IMR-90 (cell line): Measurements from ENCODE around the gene PNPLA2. TPM values are rescaled to one million over a fixed set of nuclear protein-coding genes. Genes with fewer than 3 reads are reported as not detected.

ENCODE experiments used
- ATAC-seq: fragments of 200-7000 bp; cut with Tn5 transposase; 2 replicates; pipeline ENCODE4 v1.9.1; 2020; ENCODE audit warnings: low read depth, mild to moderate bottlenecking, moderate library complexity
- BruUV-seq: library from RNA; stranded (reverse); fragments of 400-500 nt; replicated peaks from 2 replicates; lab custom pipeline; 2021; lab: Mats Ljungman, UMichigan
- CTCF ChIA-PET: fragments of 300-600 bp; formaldehyde crosslinking; extraction: SDS; loops from one replicate; lab custom pipeline; 2021; ENCODE audit warnings: antibody characterized with exemption; lab: Yijun Ruan, JAX
- POLR2A ChIA-PET: fragments of 300-600 bp; sonication (Branson Sonifier 250); formaldehyde crosslinking; loops from one replicate; lab custom pipeline; 2022; ENCODE audit warnings: antibody characterized with exemption; ENCODE audit not compliant: unreplicated experiment; lab: Charles Lee
- DNase-seq: peaks from one replicate; pipeline ENCODE4 v3.0.0; 2013
- H2AFZ ChIP-seq: replicated peaks from 2 replicates; pipeline ENCODE3; 2013; ENCODE audit warnings: low read length, mild to moderate bottlenecking; ENCODE audit not compliant: poor library complexity
- H2AK5ac ChIP-seq: 2 replicates; pipeline ENCODE4 v1.6.1; 2013; ENCODE audit warnings: low read depth, low read length, inconsistent platforms
- H2AK9ac ChIP-seq: replicated peaks from 2 replicates; pipeline ENCODE3; 2013; ENCODE audit warnings: mild to moderate bottlenecking, low read depth, low read length, moderate library complexity; ENCODE audit not compliant: poor library complexity
- H2BK120ac ChIP-seq: 2 replicates; pipeline ENCODE4 v1.6.1; 2013; ENCODE audit warnings: low read depth, low read length, inconsistent platforms
- H2BK15ac ChIP-seq: 3 replicates; pipeline ENCODE4 v1.6.1; 2013; ENCODE audit warnings: low read depth, low read length, inconsistent platforms
- H2BK20ac ChIP-seq: 2 replicates; pipeline ENCODE4 v1.6.1; 2013; ENCODE audit warnings: low read depth, mild to moderate bottlenecking, inconsistent platforms, low read length, moderate library complexity
- H2BK5ac ChIP-seq: 2 replicates; pipeline ENCODE4 v1.6.1; 2013; ENCODE audit warnings: mild to moderate bottlenecking, low read depth, low read length, inconsistent platforms; ENCODE audit not compliant: poor library complexity, severe bottlenecking
- H3K14ac ChIP-seq: replicated peaks from 2 replicates; pipeline ENCODE4 v1.6.1; 2013; ENCODE audit warnings: low read depth, low read length, inconsistent platforms
- H3K18ac ChIP-seq: 2 replicates; pipeline ENCODE4 v1.6.1; 2013; ENCODE audit warnings: low read depth, low read length, control low read depth
- H3K23ac ChIP-seq: 2 replicates; pipeline ENCODE4 v1.6.1; 2013; ENCODE audit warnings: low read depth, low read length, inconsistent platforms
- H3K27ac ChIP-seq: 2 replicates; pipeline ENCODE4 v1.5.1; 2013; ENCODE audit warnings: mild to moderate bottlenecking, control low read depth, low read length; ENCODE audit not compliant: insufficient read depth
- H3K27me3 ChIP-seq: 2 replicates; pipeline ENCODE4 v1.6.1; 2013; ENCODE audit warnings: low read length; ENCODE audit not compliant: control insufficient read depth, insufficient read depth
- H3K36me3 ChIP-seq: 2 replicates; pipeline ENCODE4 v1.6.1; 2013; ENCODE audit warnings: low read length, mixed read lengths; ENCODE audit not compliant: control insufficient read depth, insufficient read depth
- H3K4ac ChIP-seq: 2 replicates; pipeline ENCODE4 v1.6.1; 2013; ENCODE audit warnings: low read depth, low read length, inconsistent platforms
- H3K4me1 ChIP-seq: 2 replicates; pipeline ENCODE4 v1.6.1; 2013; ENCODE audit warnings: low read length, mixed read lengths; ENCODE audit not compliant: control insufficient read depth, insufficient read depth
- H3K4me2 ChIP-seq: 2 replicates; pipeline ENCODE4 v1.6.1; 2013; ENCODE audit warnings: low read depth, mild to moderate bottlenecking, control low read depth, low read length, moderate library complexity
- H3K4me3 ChIP-seq: 2 replicates; pipeline ENCODE4 v1.5.1; 2013; ENCODE audit warnings: low read depth, mild to moderate bottlenecking, control low read depth, low read length, moderate library complexity; ENCODE audit not compliant: insufficient read depth
- H3K56ac ChIP-seq: 2 replicates; pipeline ENCODE4 v1.6.1; 2013; ENCODE audit warnings: low read length, inconsistent platforms; ENCODE audit not compliant: insufficient read depth; ENCODE audit errors: extremely low read depth
- H3K79me1 ChIP-seq, 2 experiments: 2 replicates each; pipeline ENCODE4 v1.6.1; 2013; ENCODE audit warnings: low read length in 2 of 2, inconsistent platforms in 1 of 2, low read depth in 1 of 2
- H3K9ac ChIP-seq: 2 replicates; pipeline ENCODE4 v1.6.1; 2013; ENCODE audit warnings: low read depth, low read length, control low read depth
- H3K9me1 ChIP-seq: 2 replicates; pipeline ENCODE4 v1.6.1; 2013; ENCODE audit warnings: low read length, inconsistent platforms; ENCODE audit not compliant: insufficient read depth
- H3K9me3 ChIP-seq: 2 replicates; pipeline ENCODE4 v1.6.1; 2013; ENCODE audit warnings: low read length; ENCODE audit not compliant: control insufficient read depth, insufficient read depth
- H4K20me1 ChIP-seq: 2 replicates; pipeline ENCODE4 v1.6.1; 2013; ENCODE audit warnings: low read length, inconsistent platforms; ENCODE audit not compliant: insufficient read depth
- H4K5ac ChIP-seq: 2 replicates; pipeline ENCODE4 v1.6.1; 2013; ENCODE audit warnings: mild to moderate bottlenecking, low read depth, low read length, control low read depth
- H4K8ac ChIP-seq, 2 experiments: 2 replicates each; pipeline ENCODE4 v1.6.1; 2013; ENCODE audit warnings: low read depth in 2 of 2, low read length in 2 of 2, control low read depth in 1 of 2, inconsistent platforms in 1 of 2
- H4K91ac ChIP-seq: 2 replicates; pipeline ENCODE4 v1.6.1; 2013; ENCODE audit warnings: low read depth, low read length, inconsistent platforms; ENCODE audit not compliant: insufficient read depth
- BHLHE40 ChIP-seq: fragments of 150-350 bp; IDR thresholded peaks from 2 replicates; pipeline ENCODE4 v1.6.1; 2016; ENCODE audit warnings: mild to moderate bottlenecking, low read depth, low read length
- CEBPB ChIP-seq: IDR thresholded peaks from 2 replicates; pipeline ENCODE4 v1.6.1; 2012; ENCODE audit warnings: low read depth, low read length, improper control_type of control experiment
- CHD1 ChIP-seq: IDR thresholded peaks from 2 replicates; pipeline ENCODE4 v1.6.1; 2012; ENCODE audit warnings: low read depth, low read length, improper control_type of control experiment
- CTCF ChIP-seq: conservative IDR thresholded peaks from 2 replicates; pipeline ENCODE4 v1.5.1; 2012; ENCODE audit warnings: mild to moderate bottlenecking, low read depth, low read length, improper control_type of control experiment
- ELK1 ChIP-seq: fragments of 150-350 bp; IDR thresholded peaks from 2 replicates; pipeline ENCODE4 v1.6.1; 2016; ENCODE audit warnings: low read depth, mild to moderate bottlenecking, low read length, moderate library complexity, borderline replicate concordance
- FOS ChIP-seq: fragments of 150-350 bp; IDR thresholded peaks from 2 replicates; pipeline ENCODE4 v1.6.1; 2016; ENCODE audit warnings: low read depth, low read length
- MAFK ChIP-seq: IDR thresholded peaks from 2 replicates; pipeline ENCODE4 v1.6.1; 2012; ENCODE audit warnings: low read depth, low read length, improper control_type of control experiment
- MAZ ChIP-seq: IDR thresholded peaks from 2 replicates; pipeline ENCODE4 v1.6.1; 2012; ENCODE audit warnings: low read depth, mild to moderate bottlenecking, low read length, improper control_type of control experiment, moderate library complexity, borderline replicate concordance
- MXI1 ChIP-seq: IDR thresholded peaks from 2 replicates; pipeline ENCODE4 v1.6.1; 2012; ENCODE audit warnings: low read depth, mild to moderate bottlenecking, low read length, moderate library complexity, borderline replicate concordance
- NFE2L2 ChIP-seq: fragments of 150-350 bp; IDR thresholded peaks from 2 replicates; pipeline ENCODE4 v1.6.1; 2016; ENCODE audit warnings: low read depth, mild to moderate bottlenecking, low read length
- POLR2A ChIP-seq: IDR thresholded peaks from 2 replicates; pipeline ENCODE4 v1.6.1; 2012; ENCODE audit warnings: mild to moderate bottlenecking, low read depth, low read length
- RAD21 ChIP-seq: IDR thresholded peaks from 2 replicates; pipeline ENCODE4 v1.6.1; 2012; ENCODE audit warnings: low read length, improper control_type of control experiment
- RCOR1 ChIP-seq: IDR thresholded peaks from 2 replicates; pipeline ENCODE4 v1.6.1; 2012; ENCODE audit warnings: mild to moderate bottlenecking, low read length, improper control_type of control experiment; ENCODE audit not compliant: insufficient replicate concordance
- RFX5 ChIP-seq: IDR thresholded peaks from 2 replicates; pipeline ENCODE4 v1.8.0; 2012; ENCODE audit warnings: low read depth, mild to moderate bottlenecking, low read length, moderate library complexity
- SMC3 ChIP-seq: fragments of 150-350 bp; IDR thresholded peaks from 2 replicates; pipeline ENCODE4 v1.6.1; 2016; ENCODE audit warnings: low read depth, mild to moderate bottlenecking, antibody characterized with exemption, low read length, moderate library complexity
- WGBS, 2 experiments: methylation state at CpG; one replicate each; pipeline versions ENCODE4 v1.1.5 to v1.1.7; 2013; ENCODE audit warnings: missing lambda C conversion rate in 2 of 2; ENCODE audit not compliant: insufficient read length in 1 of 2; ENCODE audit errors: extremely low coverage in 2 of 2; 5-methylcytosine and 5-hydroxymethylcytosine counted together
- dilution Hi-C: fragments of 300-500 bp; cut with HindIII; formaldehyde crosslinking; loops from one replicate; pipeline ENCODE4 v1.14.3; 2018; ENCODE audit warnings: low sequenced_read_pairs; ENCODE audit not compliant: unreplicated experiment
- in situ Hi-C: fragments of 300-500 bp; cut with MboI; formaldehyde crosslinking; loops from 3 replicates; pipeline ENCODE4 v1.14.3; 2019; ENCODE audit warnings: low sequenced_read_pairs, inconsistent platforms, mixed read lengths
- intact Hi-C: fragments of 100-400 bp; cut with micrococcal nuclease; formaldehyde crosslinking; loops from 2 replicates; pipeline ENCODE4 v1.10.0; 2022
- polyA plus RNA-seq, 3 experiments: library from polyadenylated mRNA; depleted of rRNA; stranded (reverse); fragments of >200 nt; gene quantifications; 2 replicates each; pipeline ENCODE4 v1.2.3, GENCODE V29; 2012; ENCODE audit warnings: low replicate concordance in 1 of 3
- total RNA-seq: library from RNA; depleted of rRNA; stranded (reverse); fragments of >200 nt; gene quantifications from 2 replicates; pipeline ENCODE4 v1.2.3, GENCODE V29; 2012

PNPLA2 gene
- total and polyA plus RNA-seq, 2 of the 4 experiments (the other 2 are of a cell fraction) = 7.0 to 94.3 TPM

GRCh38 chr11:777288-778255 lies 41.1 kb upstream of the PNPLA2 start, which contains the start of gene GATD1:
GATD1 (minus strand) TSS chr11:777487; CDS start chr11:777462, 25 bp downstream.
- H2AK5ac ChIP-seq = peak within 1 kb of the TSS; percentile 99
- H3K9me3 ChIP-seq = no peaks in the 10 kb centered on the region
- BruUV-seq = no TSS peak
- peak within 1 kb of the TSS; percentile 100 for H2AK9ac ChIP-seq
- DNase-seq (peak; percentile 75), ATAC-seq (peak; percentile 85)
- H3K9me1 ChIP-seq = peaks cover 11% of the 10 kb centered on the region; the same call in 1 of the 2 replicates
- peak within 1 kb of the TSS; percentile 51 for H3K56ac ChIP-seq
- peak within 1 kb of the TSS; percentile 67 to 91 for H4K8ac ChIP-seq
- H3K4me2 ChIP-seq = peak within 1 kb of the TSS; percentile 99
- WGBS, 2 experiments = 1% methylated on average over 50 of the region's 110 CpGs; no CpG with 5 or more reads in 1 of the 2 experiments
- peaks cover 55% of the 10 kb centered on the region for H4K20me1 ChIP-seq
- peak within 1 kb of the TSS; percentile 98 for H3K23ac ChIP-seq
- peak within 1 kb of the TSS; percentile 91 for H3K4ac ChIP-seq
- intact Hi-C loops (no loop called here), in situ Hi-C loops (no loop called here), dilution Hi-C loops (no loop called here)
- H3K27ac ChIP-seq = peak within 1 kb of the TSS; percentile 98
- H4K91ac ChIP-seq = peak within 1 kb of the TSS; percentile 91
- peak within 1 kb of the TSS; percentile 99 for H3K9ac ChIP-seq
- peak within 1 kb of the TSS; percentile 46; the same call in 1 of the 2 replicates for H3K18ac ChIP-seq
- peak within 1 kb of the TSS; percentile 88 for H2BK5ac ChIP-seq
- H3K36me3 ChIP-seq = peaks cover 25% of the 10 kb centered on the region
- H3K4me3 ChIP-seq = peak within 1 kb of the TSS; percentile 99
- no peaks in the 10 kb centered on the region for H3K27me3 ChIP-seq
- no peak within 1 kb of the TSS for H2BK120ac ChIP-seq
- ChIA-PET CTCF (no interaction called here), POLR2A (interaction anchor here (0.6 kb wide), 2 partner anchors 23 to 27 kb away, joined by 4 to 11 read pairs; no protein-coding TSS in a partner anchor)
- H3K14ac ChIP-seq = peak within 1 kb of the TSS; percentile 77
- H4K5ac ChIP-seq = peak within 1 kb of the TSS; percentile 30
- H2AFZ ChIP-seq = peak within 1 kb of the TSS; percentile 90
- no peak within 1 kb of the TSS; the same call in 2 of the 3 replicates for H2BK15ac ChIP-seq
- H3K4me1 ChIP-seq = peaks cover 13% of the 10 kb centered on the region
- H2BK20ac ChIP-seq = no peak within 1 kb of the TSS
- H3K79me1 ChIP-seq = peaks cover 12 to 74% of the 10 kb centered on the region in 2 experiments
- TF ChIP-seq CHD1 = no peak
- no peak for TF ChIP-seq ELK1
- peak; percentile 51; the same call in 1 of the 2 replicates for TF ChIP-seq CEBPB
- TF ChIP-seq CTCF = no peak
- no peak for TF ChIP-seq RFX5
- TF ChIP-seq SMC3 = no peak
- no peak for TF ChIP-seq RCOR1
- TF ChIP-seq MXI1 = peak; percentile 55; the same call in 1 of the 2 replicates
- no peak for TF ChIP-seq MAFK
- peak; percentile 87 for TF ChIP-seq POLR2A
- peak; percentile 47; the same call in 1 of the 2 replicates for TF ChIP-seq MAZ
- TF ChIP-seq BHLHE40 = peak; percentile 90
- TF ChIP-seq RAD21 = no peak
- TF ChIP-seq FOS = no peak
- no peak for TF ChIP-seq NFE2L2
